ENCODE data around the gene PRPF19.

Gene PRPF19

GRCh38 chr11:60841797-60842667 lies 64.4 kb downstream of the PRPF19 start, which contains the start of gene CCDC86:
TSS of gene CCDC86 (plus strand) at chr11:60842113. CDS start at chr11:60842125, 12 bp downstream.
- DNase-seq, result peak; percentile 97 to 99 (median 98)

Measured in suppressor macrophage (primary cell).